ENCODE data around the gene APOBEC2. TPM values are rescaled to one million over a fixed set of nuclear protein-coding genes. Genes with fewer than 3 reads are reported as not detected.
"Not testable (repeated sequence)": the region's sequence is repeated elsewhere in the genome, so short reads cannot be mapped to it uniquely, and the experiment has no call there.

Gene APOBEC2
- total RNA-seq, result not detected

DNA sequence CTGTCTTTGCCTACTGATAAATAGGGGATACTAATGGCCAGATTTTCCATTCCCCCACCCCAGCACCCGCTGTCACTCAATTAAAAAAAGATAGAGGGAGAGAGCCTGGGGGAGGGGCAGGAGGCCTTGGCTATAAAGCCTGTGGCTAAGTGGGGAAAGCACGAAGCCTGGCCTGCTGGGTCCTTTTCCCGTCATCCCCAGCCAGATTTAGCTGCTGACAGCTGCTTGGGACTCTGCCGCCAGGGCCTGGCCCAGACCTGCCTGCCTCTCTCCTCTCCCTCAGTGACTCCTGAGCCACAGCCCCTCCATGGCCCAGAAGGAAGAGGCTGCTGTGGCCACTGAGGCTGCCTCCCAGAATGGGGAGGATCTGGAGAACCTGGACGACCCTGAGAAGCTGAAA is at the start of gene APOBEC2:
Gene APOBEC2 (plus strand): TSS at position 162 of the 400 bp plus-strand sequence. CDS start 146 bp downstream, at position 308.
- CTCF ChIA-PET, result interaction anchor here (1.3 to 5.0 kb wide), 6 partner anchors 11 to 25 kb away, joined by 3 to 24 read pairs (median 6); partner anchors contain the start of genes TSPO2 and UNC5CL
- H3K4me1 Mint-ChIP-seq, result peaks cover 11% of the 10 kb centered on the region
- H3K4me3 Mint-ChIP-seq, result no peak within 1 kb of the TSS
- DNase-seq (peak; percentile 37), ATAC-seq (no peak)
- H3K27ac Mint-ChIP-seq, result peak within 1 kb of the TSS; percentile 61
- H3K9me3 Mint-ChIP-seq (ENCODE audit: low read depth), result no peaks in the 10 kb centered on the region
- H3K27me3 Mint-ChIP-seq, result no peaks in the 10 kb centered on the region
- H3K36me3 Mint-ChIP-seq, result peaks cover 6% of the 10 kb centered on the region

DNA sequence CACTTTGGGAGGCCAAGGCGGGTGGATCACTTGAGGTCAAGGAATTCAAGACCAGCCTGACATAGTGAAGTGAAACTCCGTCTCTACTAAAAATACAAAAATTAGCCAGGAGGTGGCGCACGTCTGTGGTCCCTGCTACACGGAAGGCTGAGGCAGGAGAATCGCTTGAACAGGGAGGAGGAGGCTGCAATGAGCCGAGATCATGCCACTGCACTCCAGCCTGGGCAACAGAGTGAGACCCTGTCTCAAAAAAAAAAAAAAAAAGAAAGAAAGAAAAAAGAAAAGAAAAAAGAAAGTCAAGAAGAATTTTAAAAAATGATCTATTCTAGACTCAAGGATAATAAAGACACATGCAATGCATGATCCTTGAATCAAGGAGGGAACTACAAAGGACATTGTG is 46.8 kb upstream of the APOBEC2 start:
- peaks cover 44% of the 10 kb centered on the region for H3K27me3 Mint-ChIP-seq
- H3K27ac Mint-ChIP-seq; H3K4me1 Mint-ChIP-seq; H3K36me3 Mint-ChIP-seq; CTCF ChIA-PET; H3K9me3 Mint-ChIP-seq (ENCODE audit: low read depth); H3K4me3 Mint-ChIP-seq: not testable (repeated sequence)
- ATAC-seq (peak; percentile 79), DNase-seq (peak; percentile 68)

DNA sequence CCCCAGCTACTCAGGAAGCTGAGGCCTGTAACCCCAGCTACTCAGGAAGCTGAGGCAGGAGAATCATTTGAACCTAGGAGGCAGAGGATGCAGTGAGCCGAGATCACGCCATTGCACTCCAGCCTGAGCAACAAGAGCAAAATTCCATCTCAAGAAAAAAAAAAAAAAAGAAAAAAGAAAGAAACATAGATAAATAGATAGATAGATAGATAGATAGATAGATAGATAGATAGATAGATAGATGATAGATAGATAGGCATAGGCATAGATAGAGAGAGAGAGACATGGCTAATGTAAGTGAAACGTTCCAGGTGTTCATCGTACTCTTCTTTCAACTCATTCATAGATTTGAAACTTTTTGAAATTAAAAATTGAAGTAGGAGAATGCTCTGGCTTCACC is 46.0 kb upstream of the APOBEC2 start:
- H3K27me3 Mint-ChIP-seq, result peaks cover 36% of the 10 kb centered on the region
- H3K9me3 Mint-ChIP-seq (ENCODE audit: low read depth); H3K4me1 Mint-ChIP-seq; DNase-seq; H3K36me3 Mint-ChIP-seq; CTCF ChIA-PET; ATAC-seq; H3K4me3 Mint-ChIP-seq; H3K27ac Mint-ChIP-seq: not testable (repeated sequence)

DNA sequence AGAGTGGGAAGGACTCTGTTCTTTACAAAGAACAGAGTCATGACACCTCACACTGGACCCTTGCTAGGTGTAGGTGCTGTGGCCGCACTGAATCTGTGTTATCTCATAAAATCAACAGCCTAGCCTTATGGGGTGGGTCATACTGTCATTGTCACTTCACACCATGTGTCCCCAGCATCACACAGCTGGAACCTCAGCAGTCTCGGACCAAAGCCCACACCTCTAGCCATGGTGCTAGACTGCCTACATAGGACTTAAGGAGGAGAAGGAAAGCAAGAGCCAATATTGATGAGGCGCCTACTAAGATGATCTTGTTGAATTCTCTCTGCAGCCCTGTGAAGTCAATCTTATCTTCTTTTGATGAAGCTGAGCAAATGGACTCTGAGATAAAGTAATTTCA is 45.0 kb upstream of the APOBEC2 start:
- H3K4me1 Mint-ChIP-seq, result peaks cover 5% of the 10 kb centered on the region
- no peak for DNase-seq
- peaks cover 30% of the 10 kb centered on the region for H3K27me3 Mint-ChIP-seq
- no peaks in the 10 kb centered on the region for H3K36me3 Mint-ChIP-seq
- CTCF ChIA-PET, result interaction anchor here (1.0 to 4.0 kb wide), 4 partner anchors 9 to 19 kb away, joined by 3 to 20 read pairs (median 4); no protein-coding TSS in a partner anchor
- ATAC-seq, result no peak
- H3K27ac Mint-ChIP-seq, result no peak overlapping the region
- no peaks in the 10 kb centered on the region for H3K9me3 Mint-ChIP-seq (ENCODE audit: low read depth)
- no peak overlapping the region for H3K4me3 Mint-ChIP-seq

DNA sequence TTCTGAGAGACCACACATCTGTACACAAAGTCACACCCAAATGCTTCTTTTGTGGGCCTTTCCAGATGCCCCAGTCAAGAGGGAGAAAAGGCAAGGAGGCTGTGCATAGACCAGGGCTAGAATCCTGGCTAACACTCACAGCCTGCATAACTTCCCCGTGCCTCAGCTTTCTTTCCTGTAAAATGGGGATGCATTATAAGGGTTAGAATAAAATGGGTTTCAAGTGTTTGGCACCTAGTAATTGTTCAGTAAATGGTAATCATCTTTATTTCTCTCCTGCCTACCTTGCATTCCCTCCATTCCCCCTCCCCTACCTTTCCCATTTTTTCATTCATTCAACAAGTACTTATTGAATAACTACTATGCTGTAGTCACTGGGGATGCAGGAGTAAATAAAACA is 43.3 kb upstream of the APOBEC2 start:
- Mint-ChIP-seq H3K27me3 (peaks cover 16% of the 10 kb centered on the region), H3K4me3 (no peak overlapping the region), H3K36me3 (no peaks in the 10 kb centered on the region), H3K4me1 (peaks cover 5% of the 10 kb centered on the region), H3K9me3 (ENCODE audit: low read depth) (no peaks in the 10 kb centered on the region), H3K27ac (no peak overlapping the region)
- DNase-seq (no peak), ATAC-seq (no peak)
- CTCF ChIA-PET, result interaction anchor here (1.1 to 4.0 kb wide), 4 partner anchors 10 to 22 kb away, joined by 3 to 20 read pairs (median 5); no protein-coding TSS in a partner anchor

DNA sequence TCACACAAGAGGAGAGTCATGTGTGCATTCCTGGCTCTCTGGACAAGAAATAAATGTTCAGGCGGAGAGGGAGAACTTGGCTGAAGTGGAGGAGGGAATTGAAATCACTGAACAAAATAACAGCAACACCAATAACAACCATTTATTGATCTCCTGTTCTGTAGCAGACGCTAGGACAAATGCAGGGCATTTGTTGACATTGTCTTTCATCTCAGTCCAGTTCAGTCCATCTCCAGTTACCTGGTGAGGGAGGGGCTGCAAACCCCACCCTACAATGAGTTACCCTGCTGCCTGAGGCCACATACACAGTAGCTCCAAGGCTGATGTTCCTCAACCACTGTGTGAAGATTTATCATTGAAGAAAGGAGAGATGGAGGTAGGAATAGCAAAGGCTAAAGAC is 41.3 kb upstream of the APOBEC2 start:
- DNase-seq, result no peak
- H3K9me3 Mint-ChIP-seq (ENCODE audit: low read depth), result no peaks in the 10 kb centered on the region
- no peak overlapping the region for H3K27ac Mint-ChIP-seq
- no peak overlapping the region for H3K4me3 Mint-ChIP-seq
- H3K36me3 Mint-ChIP-seq, result no peaks in the 10 kb centered on the region
- ATAC-seq, result no peak
- H3K27me3 Mint-ChIP-seq, result peaks cover 6% of the 10 kb centered on the region
- CTCF ChIA-PET, result interaction anchor here (3.9 to 4.0 kb wide), 2 partner anchors 16 kb away, joined by 15 to 20 read pairs; no protein-coding TSS in a partner anchor
- H3K4me1 Mint-ChIP-seq, result no peaks in the 10 kb centered on the region

DNA sequence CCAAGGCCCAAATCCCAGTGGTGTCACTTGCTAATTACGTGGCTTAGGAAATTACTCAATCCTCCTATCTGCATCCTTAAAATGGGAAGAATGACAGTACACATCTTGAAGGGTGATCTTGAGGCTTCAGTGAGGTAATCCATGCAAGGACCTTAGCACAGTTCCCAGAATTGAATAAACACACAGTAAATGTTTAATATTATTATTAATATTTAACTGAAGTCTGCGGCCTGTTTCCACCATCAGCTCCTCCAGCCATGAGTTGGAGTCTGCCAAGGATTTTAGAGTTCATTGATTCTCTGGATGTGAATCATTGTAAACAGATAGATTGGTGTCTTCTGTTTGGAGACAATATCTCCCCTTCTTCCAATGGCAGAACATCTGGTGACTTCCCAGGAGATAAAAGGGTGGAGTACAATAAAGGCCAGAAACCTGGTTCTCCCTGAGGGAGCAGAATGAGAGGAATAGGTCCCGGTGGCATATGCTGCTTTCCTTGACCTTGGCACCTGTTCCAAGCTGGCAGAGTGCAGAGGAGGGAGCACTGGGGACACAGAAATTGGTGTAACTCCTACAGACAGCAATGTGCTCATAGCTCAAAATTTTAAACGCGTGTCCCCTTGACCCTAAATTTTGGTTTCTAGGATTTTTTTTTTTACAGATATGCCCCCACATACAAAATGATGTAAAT is 39.4 kb upstream of the APOBEC2 start:
- CTCF ChIA-PET, result interaction anchor here (3.9 kb wide), 1 partner anchor 14 kb away, joined by 15 read pairs; no protein-coding TSS in a partner anchor

DNA sequence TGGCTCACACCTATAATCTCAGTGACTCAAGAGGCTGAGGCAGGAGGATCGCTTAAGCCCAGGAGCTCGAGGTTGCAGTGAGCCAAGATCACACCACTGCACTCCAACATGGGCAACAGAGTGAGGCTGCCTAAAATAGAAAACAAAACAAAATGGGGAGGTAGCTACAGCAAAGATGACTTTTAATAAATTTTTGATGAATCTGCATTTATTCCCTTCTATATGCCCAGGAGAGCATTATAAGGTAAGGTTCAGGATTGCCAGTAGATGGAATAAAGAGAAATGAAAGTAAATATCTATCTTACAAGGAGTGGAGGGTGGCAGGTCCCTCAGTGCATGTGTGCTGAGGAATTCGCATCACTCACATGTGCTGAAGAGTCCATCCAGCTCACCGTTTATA is 38.2 kb upstream of the APOBEC2 start:
- ATAC-seq, result no peak
- CTCF ChIA-PET, result interaction anchor here (3.9 kb wide), 1 partner anchor 13 kb away, joined by 15 read pairs; no protein-coding TSS in a partner anchor

More for the DNA sequence above, 39.4 kb upstream of the APOBEC2 start:
- no peaks in the 10 kb centered on the region for H3K4me1 Mint-ChIP-seq
- H3K36me3 Mint-ChIP-seq, result no peaks in the 10 kb centered on the region
- no peak overlapping the region for H3K27ac Mint-ChIP-seq
- H3K4me3 Mint-ChIP-seq, result no peak overlapping the region
- ATAC-seq, result no peak
- H3K9me3 Mint-ChIP-seq (ENCODE audit: low read depth), result no peaks in the 10 kb centered on the region
- peaks cover 6% of the 10 kb centered on the region for H3K27me3 Mint-ChIP-seq
- no peak for DNase-seq

DNA sequence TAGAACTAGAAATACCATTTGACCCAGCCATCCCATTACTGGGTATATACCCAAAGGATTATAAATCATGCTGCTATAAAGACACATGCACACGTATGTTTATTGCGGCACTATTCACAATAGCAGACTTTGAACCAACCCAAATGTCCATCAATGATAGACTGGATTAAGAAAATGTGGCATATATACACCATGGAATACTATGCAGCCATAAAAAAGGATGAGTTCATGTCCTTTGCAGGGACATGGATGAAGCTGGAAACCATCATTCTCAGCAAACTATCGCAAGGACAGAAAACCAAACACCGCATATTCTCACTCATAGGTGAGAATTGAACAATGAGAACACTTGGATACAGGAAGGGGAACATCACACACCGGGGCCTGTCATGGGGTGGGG is 37.1 kb upstream of the APOBEC2 start:
- not testable (repeated sequence) for DNase-seq; H3K4me3 Mint-ChIP-seq; ATAC-seq; H3K4me1 Mint-ChIP-seq; H3K36me3 Mint-ChIP-seq; H3K9me3 Mint-ChIP-seq (ENCODE audit: low read depth); H3K27me3 Mint-ChIP-seq; H3K27ac Mint-ChIP-seq
- CTCF ChIA-PET, result interaction anchor here (4.3 kb wide), 1 partner anchor 12 kb away, joined by 30 read pairs; no protein-coding TSS in a partner anchor

More for the DNA sequence above, 38.2 kb upstream of the APOBEC2 start:
- Mint-ChIP-seq H3K4me1 (no peaks in the 10 kb centered on the region), H3K27me3 (peaks cover 2% of the 10 kb centered on the region), H3K4me3 (no peak overlapping the region), H3K27ac (no peak overlapping the region), H3K36me3 (no peaks in the 10 kb centered on the region), H3K9me3 (ENCODE audit: low read depth) (no peaks in the 10 kb centered on the region)
- DNase-seq, result no peak

DNA sequence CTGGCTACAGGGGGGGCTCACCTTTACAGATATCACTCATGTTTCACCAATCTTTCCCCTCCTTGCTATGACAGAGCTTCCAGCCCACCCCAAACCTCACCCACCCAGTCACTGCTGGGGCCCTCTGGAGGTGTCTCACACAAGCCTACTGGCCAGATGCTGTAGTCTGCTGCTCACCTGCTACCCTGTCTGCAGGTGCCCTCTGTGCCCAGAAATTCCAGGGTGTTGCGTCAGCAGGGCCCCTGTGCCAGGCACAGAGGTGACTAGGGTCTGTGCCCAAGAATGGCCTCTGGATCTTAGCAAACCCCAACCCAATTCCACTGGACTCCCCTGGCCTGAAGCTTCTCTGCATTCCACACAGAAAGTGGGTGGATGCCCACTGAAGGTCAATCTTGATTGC is 35.3 kb upstream of the APOBEC2 start:
- H3K36me3 Mint-ChIP-seq, result no peaks in the 10 kb centered on the region
- ATAC-seq (no peak), DNase-seq (no peak)
- no peak overlapping the region for H3K4me3 Mint-ChIP-seq
- H3K27me3 Mint-ChIP-seq, result no peaks in the 10 kb centered on the region
- no peaks in the 10 kb centered on the region for H3K4me1 Mint-ChIP-seq
- no peak overlapping the region for H3K27ac Mint-ChIP-seq
- CTCF ChIA-PET, result interaction anchor here (4.3 kb wide), 1 partner anchor 10 kb away, joined by 30 read pairs; no protein-coding TSS in a partner anchor
- no peaks in the 10 kb centered on the region for H3K9me3 Mint-ChIP-seq (ENCODE audit: low read depth)

DNA sequence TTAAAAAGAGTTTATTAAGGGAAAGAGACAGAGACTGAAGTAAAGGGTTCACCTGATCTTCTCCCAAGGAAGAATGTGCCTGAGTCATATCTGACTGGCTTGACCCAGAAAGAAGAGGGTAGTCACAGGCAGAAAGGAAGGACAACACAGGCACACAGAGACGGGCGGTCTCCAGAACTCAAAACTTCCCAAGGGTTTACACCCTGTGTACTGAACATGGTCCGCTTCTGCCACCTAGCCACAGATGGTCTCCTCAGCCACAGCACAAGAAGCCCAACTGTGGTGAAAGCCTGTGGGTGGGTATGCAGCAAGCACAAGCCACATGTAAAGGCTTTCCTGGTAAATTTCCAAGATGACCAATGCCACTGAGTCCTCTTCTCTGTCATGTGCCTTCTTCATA is 31.2 kb upstream of the APOBEC2 start:
- Mint-ChIP-seq H3K27me3 (no peaks in the 10 kb centered on the region), H3K36me3 (no peaks in the 10 kb centered on the region), H3K4me3 (no peak overlapping the region), H3K27ac (no peak overlapping the region), H3K9me3 (ENCODE audit: low read depth) (no peaks in the 10 kb centered on the region), H3K4me1 (no peaks in the 10 kb centered on the region)
- ATAC-seq (no peak), DNase-seq (no peak)
- CTCF ChIA-PET, result interaction anchor here (1.2 kb wide), 1 partner anchor 13 kb away, joined by 3 read pairs; no protein-coding TSS in a partner anchor

DNA sequence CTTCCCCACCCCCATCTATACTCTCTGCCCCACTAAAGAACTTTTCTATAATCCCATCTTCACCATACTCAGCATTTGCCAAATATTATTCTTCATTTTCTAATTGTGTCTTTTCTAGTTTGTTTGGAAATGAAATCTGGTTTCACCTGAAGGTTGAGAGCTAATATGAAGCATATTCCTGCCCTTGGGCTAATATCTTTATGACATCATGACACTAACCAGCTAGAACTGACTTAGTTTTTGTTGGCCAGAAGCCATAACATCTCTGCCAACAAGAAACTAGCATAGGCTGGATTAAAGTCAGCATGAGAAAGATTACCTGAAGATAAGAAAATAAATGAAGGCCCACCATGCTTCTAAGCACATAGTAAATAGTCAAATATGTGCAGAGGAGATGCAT is 30.7 kb upstream of the APOBEC2 start:
- no peaks in the 10 kb centered on the region for H3K27me3 Mint-ChIP-seq
- peaks cover 4% of the 10 kb centered on the region for H3K4me1 Mint-ChIP-seq
- no peaks in the 10 kb centered on the region for H3K9me3 Mint-ChIP-seq (ENCODE audit: low read depth)
- CTCF ChIA-PET, result interaction anchor here (1.1 to 1.2 kb wide), 2 partner anchors 14 to 18 kb away, joined by 3 to 4 read pairs; no protein-coding TSS in a partner anchor
- ATAC-seq, result no peak
- H3K27ac Mint-ChIP-seq, result no peak overlapping the region
- H3K36me3 Mint-ChIP-seq, result no peaks in the 10 kb centered on the region
- H3K4me3 Mint-ChIP-seq, result no peak overlapping the region
- DNase-seq, result no peak

DNA sequence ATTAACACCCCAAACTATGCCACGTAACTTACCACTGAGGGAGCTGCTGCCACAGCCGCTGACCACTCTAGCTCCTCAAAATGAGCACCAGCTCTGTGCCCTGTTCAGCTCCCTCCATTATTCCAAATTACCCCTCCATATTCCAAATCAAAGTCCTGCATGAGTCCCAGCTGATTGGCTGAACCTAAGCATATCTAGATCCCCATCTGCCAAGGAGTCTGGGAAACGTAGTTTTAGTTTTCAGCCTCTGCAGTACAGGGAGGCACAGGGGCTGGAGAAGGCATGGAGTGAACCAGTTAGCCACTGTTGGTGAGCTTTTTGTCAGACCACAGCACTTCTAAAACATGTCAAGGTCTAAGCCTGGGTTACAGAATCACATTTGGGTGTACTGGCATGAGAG is 29.9 kb upstream of the APOBEC2 start:
- H3K4me1 Mint-ChIP-seq, result peaks cover 10% of the 10 kb centered on the region
- ATAC-seq (no peak), DNase-seq (no peak)
- no peak overlapping the region for H3K4me3 Mint-ChIP-seq
- no peak overlapping the region for H3K27ac Mint-ChIP-seq
- H3K9me3 Mint-ChIP-seq (ENCODE audit: low read depth), result no peaks in the 10 kb centered on the region
- H3K36me3 Mint-ChIP-seq, result no peaks in the 10 kb centered on the region
- no peaks in the 10 kb centered on the region for H3K27me3 Mint-ChIP-seq
- CTCF ChIA-PET, result interaction anchor here (1.1 to 1.3 kb wide), 2 partner anchors 13 to 19 kb away, joined by 4 read pairs; no protein-coding TSS in a partner anchor
